ENCODE measurements around the gene MAP3K10.

Gene MAP3K10

GRCh38 chr19:40190891-40191835 is at the start of gene MAP3K10:
Gene MAP3K10 (plus strand): TSS chr19:40191426. CDS start chr19:40192032, 606 bp downstream.
- no peak for TF ChIP-seq GATA3 (IDR thresholded peaks at IDR 0.05; ENCODE audit: low read depth, low read length)
- TF ChIP-seq GATA2 (IDR thresholded peaks at IDR 0.05; ENCODE audit: low read depth, low read length): no peak

DNA sequence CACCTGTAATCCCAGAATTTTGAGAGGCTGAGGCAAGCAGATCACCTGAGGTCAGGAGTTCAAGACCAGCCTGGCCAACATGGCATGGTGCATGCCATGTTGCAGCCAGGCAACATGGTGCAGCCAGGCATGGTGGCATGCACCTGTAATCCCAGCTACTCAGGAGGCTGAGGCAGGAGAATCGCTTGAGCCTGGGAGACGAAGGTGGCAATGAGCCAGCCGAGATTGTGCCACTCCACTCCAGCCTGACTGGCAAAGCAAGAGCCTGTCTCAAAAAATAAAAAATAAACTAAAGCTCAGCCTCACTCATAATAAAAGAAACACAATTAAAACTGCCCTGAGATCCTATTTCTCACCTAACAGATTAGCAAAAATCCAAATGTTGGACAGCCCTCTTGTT is 49.7 kb upstream of the MAP3K10 start:
- TF ChIP-seq GATA3 (IDR thresholded peaks at IDR 0.05; ENCODE audit: low read depth, low read length) (no peak), GATA2 (IDR thresholded peaks at IDR 0.05; ENCODE audit: low read depth, low read length) (no peak)

GRCh38 chr19:40143612-40144011 is 47.6 kb upstream of the MAP3K10 start:
- no peak for TF ChIP-seq GATA3 (IDR thresholded peaks at IDR 0.05; ENCODE audit: low read depth, low read length)

DNA sequence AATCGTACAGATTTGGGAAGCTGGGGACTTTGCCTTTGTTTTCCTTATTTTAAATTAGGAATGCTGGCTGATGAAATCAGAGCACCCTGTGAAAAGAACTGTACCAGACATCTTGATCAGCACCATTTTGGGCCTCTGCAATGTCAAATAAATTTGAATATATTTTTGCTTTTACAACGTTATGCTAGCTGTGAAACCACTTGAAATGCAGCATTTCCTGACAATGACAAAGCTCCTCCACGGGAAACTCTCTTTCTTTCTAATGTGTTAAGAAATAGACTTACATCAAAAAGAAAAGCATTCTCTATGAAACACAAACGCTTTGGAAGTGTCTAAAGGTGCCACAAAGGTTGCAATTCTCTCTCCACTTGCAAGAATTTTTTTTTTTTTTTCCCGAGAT is 47.1 kb upstream of the MAP3K10 start:
- TF ChIP-seq GATA2 (IDR thresholded peaks at IDR 0.05; ENCODE audit: low read depth, low read length): no peak
- no peak for TF ChIP-seq GATA3 (IDR thresholded peaks at IDR 0.05; ENCODE audit: low read depth, low read length)

GRCh38 chr19:40144947-40145748 is 46.1 kb upstream of the MAP3K10 start:
- no peak for TF ChIP-seq GATA3 (IDR thresholded peaks at IDR 0.05; ENCODE audit: low read depth, low read length)

DNA sequence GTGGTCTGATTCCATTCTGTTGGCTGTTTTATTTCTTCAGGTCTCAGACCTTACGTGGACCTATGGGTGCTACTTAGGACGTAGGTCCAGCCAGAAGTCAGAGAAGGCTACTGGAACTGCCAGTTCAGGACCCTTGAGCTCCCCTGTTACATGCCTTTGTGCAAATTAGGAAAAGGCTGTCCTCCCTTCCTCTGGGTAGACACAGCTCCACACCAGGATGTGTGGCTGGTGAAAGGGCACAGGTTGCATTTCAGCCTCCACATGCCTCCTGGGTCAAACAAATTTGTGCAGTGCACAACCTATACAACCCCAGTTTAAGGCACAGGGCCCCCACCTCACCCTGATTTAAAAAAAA is 43.9 kb upstream of the MAP3K10 start:
- no peak for TF ChIP-seq GATA2 (IDR thresholded peaks at IDR 0.05; ENCODE audit: low read depth, low read length)

GRCh38 chr19:40147693-40148347 is 43.4 kb upstream of the MAP3K10 start:
- no peak for TF ChIP-seq GATA2 (IDR thresholded peaks at IDR 0.05; ENCODE audit: low read depth, low read length)
- no peak for TF ChIP-seq GATA3 (IDR thresholded peaks at IDR 0.05; ENCODE audit: low read depth, low read length)

DNA sequence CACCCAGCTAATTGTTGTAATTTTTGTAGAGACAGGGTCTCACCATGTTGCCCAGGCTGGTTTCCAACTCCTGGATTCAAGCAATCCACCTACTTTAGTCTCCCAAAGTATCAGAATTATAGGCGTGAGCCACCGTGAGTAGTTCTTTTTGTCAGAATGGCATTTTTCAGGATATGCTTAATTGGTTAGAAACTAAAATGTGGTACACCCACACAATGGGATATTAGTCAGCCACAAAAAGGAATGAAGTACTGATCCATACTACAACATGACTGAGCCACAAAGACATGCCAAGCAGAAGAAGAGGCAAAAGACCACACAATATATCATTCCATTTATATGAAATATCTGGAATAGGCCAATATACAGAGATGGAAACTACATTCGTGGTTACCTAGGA is 41.7 kb upstream of the MAP3K10 start:
- no peak for TF ChIP-seq GATA3 (IDR thresholded peaks at IDR 0.05; ENCODE audit: low read depth, low read length)
- TF ChIP-seq GATA2 (IDR thresholded peaks at IDR 0.05; ENCODE audit: low read depth, low read length): no peak

- TF ChIP-seq GATA2 (IDR thresholded peaks at IDR 0.05; ENCODE audit: low read depth, low read length) (no peak), GATA3 (IDR thresholded peaks at IDR 0.05; ENCODE audit: low read depth, low read length) (no peak)
Observed at GRCh38 chr19:40150170-40150569, 41.1 kb upstream of the MAP3K10 start.

DNA sequence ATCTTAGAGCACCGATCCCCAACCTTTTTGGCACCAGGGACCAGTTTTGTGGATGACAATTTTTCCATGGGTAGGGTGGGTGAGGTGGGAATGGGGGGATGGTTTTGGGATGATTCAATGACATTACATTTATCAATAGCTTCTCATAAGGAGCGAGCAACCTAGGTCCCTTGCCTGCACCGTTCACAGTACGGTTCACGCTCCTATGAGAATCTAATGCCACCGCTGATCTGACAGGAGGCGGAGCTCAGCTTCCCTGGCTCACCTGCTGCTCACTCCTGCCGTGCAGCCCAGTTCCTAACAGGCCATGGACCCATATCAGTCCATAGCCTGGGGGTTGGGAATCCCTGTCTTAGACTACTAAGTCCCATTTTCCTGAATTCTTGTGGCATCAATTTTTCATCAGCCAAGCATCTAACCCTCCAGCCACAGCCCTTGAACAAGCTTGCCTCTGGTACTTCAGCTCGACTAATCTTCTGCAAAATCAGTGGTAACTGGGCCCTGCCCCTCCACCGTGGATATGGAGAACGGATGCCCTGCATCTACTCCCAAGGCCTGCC is 37.0 kb upstream of the MAP3K10 start:
- TF ChIP-seq GATA2 (IDR thresholded peaks at IDR 0.05; ENCODE audit: low read depth, low read length) (no peak), GATA3 (IDR thresholded peaks at IDR 0.05; ENCODE audit: low read depth, low read length) (no peak)

DNA sequence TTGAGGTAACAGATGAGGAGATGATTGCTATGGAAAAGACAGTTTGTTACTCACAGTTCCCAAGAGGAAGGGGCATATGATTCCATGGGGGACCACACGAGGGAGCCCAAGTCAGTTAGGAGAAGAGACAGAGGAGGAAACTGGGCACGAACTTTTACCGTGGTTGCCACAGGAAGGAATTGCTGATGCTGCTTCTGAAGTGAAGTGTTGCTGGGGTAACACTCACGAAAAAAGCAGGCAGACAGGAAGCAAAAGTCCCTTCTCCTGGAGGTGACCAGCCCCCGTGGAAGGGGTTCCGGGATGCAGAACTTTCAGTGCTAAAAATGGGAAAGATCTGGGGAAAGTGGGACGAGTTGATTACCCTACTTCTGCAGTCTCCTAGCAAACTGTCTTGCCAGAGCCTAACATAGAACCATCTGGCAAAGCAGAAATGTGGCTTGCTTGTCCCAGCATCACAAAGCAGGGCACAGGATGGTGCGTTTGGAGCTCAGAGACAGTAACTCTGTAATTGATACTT is 35.4 kb upstream of the MAP3K10 start:
- no peak for TF ChIP-seq GATA3 (IDR thresholded peaks at IDR 0.05; ENCODE audit: low read depth, low read length)
- TF ChIP-seq GATA2 (IDR thresholded peaks at IDR 0.05; ENCODE audit: low read depth, low read length): no peak

GRCh38 chr19:40157059-40157458 is 34.2 kb upstream of the MAP3K10 start:
- TF ChIP-seq GATA3 (IDR thresholded peaks at IDR 0.05; ENCODE audit: low read depth, low read length): no peak
- no peak for TF ChIP-seq GATA2 (IDR thresholded peaks at IDR 0.05; ENCODE audit: low read depth, low read length)

GRCh38 chr19:40159744-40160143 is 31.5 kb upstream of the MAP3K10 start:
- no peak for TF ChIP-seq GATA3 (IDR thresholded peaks at IDR 0.05; ENCODE audit: low read depth, low read length)
- TF ChIP-seq GATA2 (IDR thresholded peaks at IDR 0.05; ENCODE audit: low read depth, low read length): no peak

- TF ChIP-seq GATA3 (IDR thresholded peaks at IDR 0.05; ENCODE audit: low read depth, low read length): no peak
- TF ChIP-seq GATA2 (IDR thresholded peaks at IDR 0.05; ENCODE audit: low read depth, low read length): no peak
Observed at GRCh38 chr19:40162104-40162503, 29.1 kb upstream of the MAP3K10 start.
